HEK293 (cell line): ENCODE results near the gene ESR2.

Source experiments
- CTCF ChIP-seq: fragments of 450-650 bp; formaldehyde crosslinking; IDR thresholded peaks from 2 replicates; pipeline ENCODE4 v1.5.1; 2016; ENCODE audit warnings: missing biosample characterization, missing genetic modification characterization
- YY1 ChIP-seq: fragments of 450-650 bp; formaldehyde crosslinking; IDR thresholded peaks from 2 replicates; pipeline ENCODE4 v1.5.1; 2018; ENCODE audit warnings: missing biosample characterization, missing genetic modification characterization
- ZBTB7A ChIP-seq: fragments of 450-650 bp; formaldehyde crosslinking; IDR thresholded peaks from 2 replicates; pipeline ENCODE4 v1.5.1; 2016; ENCODE audit warnings: low read depth, missing biosample characterization, missing genetic modification characterization
- ZBTB8A ChIP-seq: fragments of 450-650 bp; formaldehyde crosslinking; IDR thresholded peaks from 2 replicates; pipeline ENCODE4 v1.5.1; 2016; ENCODE audit warnings: missing biosample characterization, missing genetic modification characterization
- ZNF350 ChIP-seq: fragments of 450-650 bp; formaldehyde crosslinking; IDR thresholded peaks from 2 replicates; pipeline ENCODE4 v1.5.0; 2017; ENCODE audit warnings: missing biosample characterization, mild to moderate bottlenecking, missing genetic modification characterization
- ZNF501 ChIP-seq: fragments of 450-650 bp; formaldehyde crosslinking; IDR thresholded peaks from 2 replicates; pipeline ENCODE4 v1.5.1; 2016; ENCODE audit warnings: missing biosample characterization, missing genetic modification characterization
- ZNF561 ChIP-seq: fragments of 450-650 bp; IDR thresholded peaks from 2 replicates; pipeline ENCODE4 v1.5.1; 2018; ENCODE audit warnings: missing biosample characterization, missing genetic modification characterization, borderline replicate concordance
- ZNF843 ChIP-seq: fragments of 450-650 bp; formaldehyde crosslinking; IDR thresholded peaks from 2 replicates; pipeline ENCODE4 v1.5.1; 2016; ENCODE audit warnings: missing biosample characterization, missing genetic modification characterization

- TF ChIP-seq ZNF843 (tag by site-specific recombination) (no peak), ZNF561 (tag by site-specific recombination) (no peak), CTCF (tag by site-specific recombination) (no peak), ZBTB8A (no peak), ZBTB7A (tag by site-specific recombination) (no peak), ZNF501 (tag by site-specific recombination) (no peak), YY1 (tag by site-specific recombination) (no peak), ZNF350 (tag by site-specific recombination) (no peak)
These were observed 95.7 kb downstream of the ESR2 start for GRCh38 chr14:64198486-64198885.
